Measurements from ENCODE around the gene CNIH1. TPM values are rescaled to one million over a fixed set of nuclear protein-coding genes. Genes with fewer than 3 reads are reported as not detected.
"Not testable (repeated sequence)": the region's sequence is repeated elsewhere in the genome, so short reads cannot be mapped to it uniquely, and the experiment has no call there.

CNIH1 gene
- total RNA-seq, 4 donors from 2014 or later: 40.8 to 184 (median 152) TPM

- no peak for DNase-seq
- in situ Hi-C loops (cut with MboI; ENCODE audit: low pct_ligation_motif_present in 1 of 4, low pct_unique_long_range_greater_than_20kb in 1 of 4, low sequenced_read_pairs in 3 of 4): no loop called here
- no peaks in the 10 kb centered on the region for H3K9me3 ChIP-seq
Measured at GRCh38 chr14:54457609-54457996, 16.4 kb upstream of the CNIH1 start.

GRCh38 chr14:54456820-54457608 is 15.8 kb upstream of the CNIH1 start:
- H3K27me3 ChIP-seq; in situ Hi-C loops (cut with MboI; ENCODE audit: low pct_ligation_motif_present in 1 of 4, low pct_unique_long_range_greater_than_20kb in 1 of 4, low sequenced_read_pairs in 3 of 4); intact Hi-C loops (cut with DNase I; ENCODE audit: low total_unique reads); H3K27ac ChIP-seq; H3K4me1 ChIP-seq; H3K4me3 ChIP-seq; H3K9me3 ChIP-seq; DNase-seq; H3K36me3 ChIP-seq: not testable (repeated sequence)
- WGBS, 2 donors (ENCODE audit: low coverage in 1 of 2): 92 to 100% methylated on average over 1 of the region's 1 CpG

More at GRCh38 chr14:54457609-54457996, 16.4 kb upstream of the CNIH1 start:
- Histone ChIP-seq H3K4me1 (no peaks in the 10 kb centered on the region), H3K36me3 (no peaks in the 10 kb centered on the region), H3K27me3 (no peaks in the 10 kb centered on the region), H3K27ac (no peak overlapping the region), H3K4me3 (no peak overlapping the region)
- TF ChIP-seq POLR2AphosphoS5 (IDR thresholded peaks at IDR 0.05) (no peak), EP300 (IDR thresholded peaks at IDR 0.05; ENCODE audit: low read depth) (no peak)
- TF ChIP-seq, protein P1, sequence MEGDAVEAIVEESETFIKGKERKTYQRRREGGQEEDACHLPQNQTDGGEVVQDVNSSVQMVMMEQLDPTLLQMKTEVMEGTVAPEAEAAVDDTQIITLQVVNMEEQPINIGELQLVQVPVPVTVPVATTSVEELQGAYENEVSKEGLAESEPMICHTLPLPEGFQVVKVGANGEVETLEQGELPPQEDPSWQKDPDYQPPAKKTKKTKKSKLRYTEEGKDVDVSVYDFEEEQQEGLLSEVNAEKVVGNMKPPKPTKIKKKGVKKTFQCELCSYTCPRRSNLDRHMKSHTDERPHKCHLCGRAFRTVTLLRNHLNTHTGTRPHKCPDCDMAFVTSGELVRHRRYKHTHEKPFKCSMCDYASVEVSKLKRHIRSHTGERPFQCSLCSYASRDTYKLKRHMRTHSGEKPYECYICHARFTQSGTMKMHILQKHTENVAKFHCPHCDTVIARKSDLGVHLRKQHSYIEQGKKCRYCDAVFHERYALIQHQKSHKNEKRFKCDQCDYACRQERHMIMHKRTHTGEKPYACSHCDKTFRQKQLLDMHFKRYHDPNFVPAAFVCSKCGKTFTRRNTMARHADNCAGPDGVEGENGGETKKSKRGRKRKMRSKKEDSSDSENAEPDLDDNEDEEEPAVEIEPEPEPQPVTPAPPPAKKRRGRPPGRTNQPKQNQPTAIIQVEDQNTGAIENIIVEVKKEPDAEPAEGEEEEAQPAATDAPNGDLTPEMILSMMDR (IDR thresholded peaks at IDR 0.05): no peak
- intact Hi-C loops (cut with DNase I; ENCODE audit: low total_unique reads): no loop called here
- WGBS, 2 donors (ENCODE audit: low coverage in 1 of 2): 65 to 73% methylated on average over 3 of the region's 3 CpGs

GRCh38 chr14:54455363-54455762 is 14.2 kb upstream of the CNIH1 start:
- no peak for DNase-seq
- 70 to 82% methylated on average over 1 of the region's 1 CpG for WGBS, 2 donors (ENCODE audit: low coverage in 1 of 2)
- in situ Hi-C loops (cut with MboI; ENCODE audit: low pct_ligation_motif_present in 1 of 4, low pct_unique_long_range_greater_than_20kb in 1 of 4, low sequenced_read_pairs in 3 of 4) (no loop called here), intact Hi-C loops (cut with DNase I; ENCODE audit: low total_unique reads) (no loop called here)
- Histone ChIP-seq H3K4me3 (no peak overlapping the region), H3K4me1 (no peaks in the 10 kb centered on the region), H3K9me3 (no peaks in the 10 kb centered on the region), H3K27me3 (no peaks in the 10 kb centered on the region), H3K36me3 (no peaks in the 10 kb centered on the region), H3K27ac (no peak overlapping the region)
- no peak for TF ChIP-seq EP300 (IDR thresholded peaks at IDR 0.05; ENCODE audit: low read depth)
- no peak for TF ChIP-seq POLR2AphosphoS5 (IDR thresholded peaks at IDR 0.05)
- TF ChIP-seq, protein P1 (IDR thresholded peaks at IDR 0.05): no peak
- no peak for TF ChIP-seq POLR2A (IDR thresholded peaks at IDR 0.05)

GRCh38 chr14:54453990-54454389 is 12.8 kb upstream of the CNIH1 start:
- H3K36me3 ChIP-seq; in situ Hi-C loops (cut with MboI; ENCODE audit: low pct_ligation_motif_present in 1 of 4, low pct_unique_long_range_greater_than_20kb in 1 of 4, low sequenced_read_pairs in 3 of 4); H3K4me3 ChIP-seq; DNase-seq; H3K4me1 ChIP-seq; H3K27ac ChIP-seq; H3K9me3 ChIP-seq; intact Hi-C loops (cut with DNase I; ENCODE audit: low total_unique reads); H3K27me3 ChIP-seq: not testable (repeated sequence)
- 76% methylated on average over 5 of the region's 5 CpGs; no CpG with 5 or more reads in 1 of the 2 donors for WGBS, 2 donors (ENCODE audit: low coverage in 1 of 2)

DNA sequence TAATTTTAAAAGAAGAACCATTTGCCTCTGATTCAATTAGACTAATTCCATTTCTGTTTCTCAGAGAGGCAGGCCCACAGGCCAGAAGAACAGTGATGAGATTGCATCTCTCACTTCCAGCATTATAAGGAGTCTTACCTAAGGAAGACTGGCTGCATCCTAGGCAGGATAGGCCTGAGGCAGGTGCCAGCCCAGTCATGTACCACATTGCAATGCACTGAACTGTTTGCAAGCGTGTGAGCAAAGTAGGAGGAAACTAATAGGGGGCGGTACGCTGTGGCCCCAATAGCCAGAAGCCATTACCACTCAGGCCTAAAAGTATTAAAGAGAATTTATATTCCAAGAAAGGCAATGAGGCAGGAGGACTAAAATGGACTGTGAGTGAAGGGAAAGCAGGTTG is 12.1 kb upstream of the CNIH1 start:
- H3K4me1 ChIP-seq: no peaks in the 10 kb centered on the region
- no peak overlapping the region for H3K4me3 ChIP-seq
- no peak for DNase-seq
- 88 to 100% methylated on average over 3 of the region's 3 CpGs for WGBS, 2 donors (ENCODE audit: low coverage in 1 of 2)
- H3K27ac ChIP-seq: no peak overlapping the region
- in situ Hi-C loops (cut with MboI; ENCODE audit: low pct_ligation_motif_present in 1 of 4, low pct_unique_long_range_greater_than_20kb in 1 of 4, low sequenced_read_pairs in 3 of 4) (no loop called here), intact Hi-C loops (cut with DNase I; ENCODE audit: low total_unique reads) (no loop called here)
- no peaks in the 10 kb centered on the region for H3K36me3 ChIP-seq
- no peaks in the 10 kb centered on the region for H3K27me3 ChIP-seq
- no peak for TF ChIP-seq EP300 (IDR thresholded peaks at IDR 0.05; ENCODE audit: low read depth)
- no peaks in the 10 kb centered on the region for H3K9me3 ChIP-seq

Measured in transverse colon (tissue), 4 donors.